Measurements from ENCODE around the gene NEUROD2. TPM values are rescaled to one million over a fixed set of nuclear protein-coding genes. Genes with fewer than 3 reads are reported as not detected.

NEUROD2 gene
- polyA plus RNA-seq, 2 of the 4 experiments (the other 2 are of a cell fraction), result not detected

- no peak for TF ChIP-seq POLR2AphosphoS2 (conservative IDR thresholded peaks at IDR 0.05; ENCODE audit: low read length)
- TF ChIP-seq RCOR1 (IDR thresholded peaks at IDR 0.05; ENCODE audit: low read depth, low read length), result no peak
- no peak for TF ChIP-seq ZSCAN20 (CRISPR knock-in tag; IDR thresholded peaks at IDR 0.05)
- TF ChIP-seq PHF8 (IDR thresholded peaks at IDR 0.05; ENCODE audit: borderline replicate concordance, low read depth), result no peak
- no peak for TF ChIP-seq BCL3 (IDR thresholded peaks at IDR 0.05)
- TF ChIP-seq MAFK (IDR thresholded peaks at IDR 0.05; ENCODE audit: partially characterized antibody), result no peak
- TF ChIP-seq EHMT2 (IDR thresholded peaks at IDR 0.05; ENCODE audit: low read depth), result no peak
- TF ChIP-seq CHD4 (IDR thresholded peaks at IDR 0.05; ENCODE audit: borderline replicate concordance), result no peak
- TF ChIP-seq FOSB (CRISPR knock-in tag; IDR thresholded peaks at IDR 0.05), result no peak
- TF ChIP-seq CBX2 (IDR thresholded peaks at IDR 0.05; ENCODE audit: borderline replicate concordance, low read depth), result no peak
- TF ChIP-seq EP300 (IDR thresholded peaks at IDR 0.05), result no peak
- ChIA-PET CTCF (interaction anchor here (0.6 to 58.8 kb wide), 14 partner anchors 1 to 560 kb away, joined by 3 to 1581 read pairs (median 5); partner anchors contain the start of genes ERBB2, MIEN1, NEUROD2 and PGAP3), POLR2A (no interaction called here)
- 86% methylated on average over 8 of the region's 8 CpGs for WGBS (ENCODE audit: missing lambda C conversion rate)
- H3K4me1 ChIP-seq, result peaks cover 21% of the 10 kb centered on the region
- no peak for ATAC-seq
- no peak overlapping the region for H3K4me2 ChIP-seq
- no peak for FAIRE-seq
- no peak overlapping the region for H3K4me3 ChIP-seq
- H3K27ac ChIP-seq, result no peak overlapping the region
- H3K9me3 ChIP-seq, result no peaks in the 10 kb centered on the region
- DNase-seq (ENCODE audit: low read depth in 1 of 2, low spot score in 1 of 2), result no peak
Observed at GRCh38 chr17:39633570-39634183, 26.0 kb upstream of the NEUROD2 start.

- no peaks in the 10 kb centered on the region for H3K9me3 ChIP-seq
- no peak for DNase-seq (ENCODE audit: low read depth in 1 of 2, low spot score in 1 of 2)
- no peak overlapping the region for H3K4me3 ChIP-seq
- ChIA-PET POLR2A (interaction anchor here (0.8 kb wide), 1 partner anchor 9 kb away, joined by 6 read pairs; no protein-coding TSS in a partner anchor), CTCF (interaction anchor here (1.2 to 58.8 kb wide), 7 partner anchors 2 to 121 kb away, joined by 3 to 1581 read pairs (median 533); partner anchors contain the start of genes ERBB2, NEUROD2, PGAP3 and PNMT)
- peaks cover 11% of the 10 kb centered on the region; the same call in 2 of the 3 replicates for H3K4me1 ChIP-seq
- no peak for FAIRE-seq
- WGBS (ENCODE audit: missing lambda C conversion rate), result 58% methylated on average over 13 of the region's 13 CpGs
- ATAC-seq, result no peak
- no peak overlapping the region for H3K27ac ChIP-seq
- TF ChIP-seq CBX2 (IDR thresholded peaks at IDR 0.05; ENCODE audit: borderline replicate concordance, low read depth), result no peak
- no peak for TF ChIP-seq USF2 (IDR thresholded peaks at IDR 0.05)
- no peak for TF ChIP-seq E2F6 (IDR thresholded peaks at IDR 0.05; ENCODE audit: borderline replicate concordance, low read depth)
- TF ChIP-seq PHF8 (IDR thresholded peaks at IDR 0.05; ENCODE audit: borderline replicate concordance, low read depth), result no peak
- no peak for TF ChIP-seq MAZ (IDR thresholded peaks at IDR 0.05; ENCODE audit: borderline replicate concordance, low read depth, low read length)
- TF ChIP-seq FOSB (CRISPR knock-in tag; IDR thresholded peaks at IDR 0.05), result no peak
- TF ChIP-seq HMGXB4 (CRISPR knock-in tag; IDR thresholded peaks at IDR 0.05; ENCODE audit: borderline replicate concordance), result no peak
- TF ChIP-seq BCL3 (IDR thresholded peaks at IDR 0.05), result no peak
- no peak for TF ChIP-seq FOXS1 (CRISPR knock-in tag; IDR thresholded peaks at IDR 0.05)
- TF ChIP-seq MAFK (IDR thresholded peaks at IDR 0.05; ENCODE audit: partially characterized antibody), result no peak
- TF ChIP-seq CTCF (IDR thresholded peaks at IDR 0.05), result no peak
- no peak for TF ChIP-seq KDM5A (IDR thresholded peaks at IDR 0.05)
- no peak for TF ChIP-seq ZNF302 (CRISPR knock-in tag; IDR thresholded peaks at IDR 0.05)
- no peak overlapping the region for H3K4me2 ChIP-seq
Observed at GRCh38 chr17:39632153-39632941, 24.6 kb upstream of the NEUROD2 start.
